Fibroblast of lung (primary cell): ENCODE results near the gene KRTAP5-11.
"Not testable (repeated sequence)": the region's sequence is repeated elsewhere in the genome, so short reads cannot be mapped to it uniquely, and the experiment has no call there.

Source experiments
- CTCF ChIP-seq, 2 donors: IDR thresholded peaks in 1 of 2; conservative IDR thresholded peaks in 1 of 2; 1 replicate in 1 of 2; 2 replicates in 1 of 2; pipeline ENCODE4 v1.5.1; 2011 to 2012; ENCODE audit warnings: low read length in 2 of 2, control low read depth in 1 of 2, inconsistent platforms in 1 of 2, low read depth in 1 of 2, mild to moderate bottlenecking in 1 of 2
- EZH2 ChIP-seq: IDR thresholded peaks from 2 replicates; pipeline ENCODE4 v1.5.1; 2012; ENCODE audit warnings: low read length, control low read depth, mild to moderate bottlenecking; ENCODE audit errors: missing control alignments

- not testable (repeated sequence) for TF ChIP-seq CTCF (conservative IDR thresholded peaks at IDR 0.05 in 1 of 2, IDR thresholded peaks at IDR 0.05 in 1 of 2; ENCODE audit: low read depth in 1 of 2, low read length in 2 of 2); EZH2
Measured at GRCh38 chr11:71566626-71567599, 15.8 kb downstream of the KRTAP5-11 start.
